SU-DHL-6 (cell line): ENCODE results near the gene PCLO.

ENCODE experiments used
- CTCF ChIP-seq: fragments of 200-600 bp; sonication (generic); IDR thresholded peaks from one replicate; pipeline ENCODE4 v1.5.1; 2017; ENCODE audit warnings: antibody characterized with exemption, mild to moderate bottlenecking, low read length, moderate library complexity; ENCODE audit not compliant: insufficient read depth, poor library complexity, severe bottlenecking
- EZH2phosphoT487 ChIP-seq: fragments of 200-600 bp; sonication (generic), shearing (Covaris generic); conservative IDR thresholded peaks from 2 replicates; pipeline ENCODE4 v1.6.1; 2018; ENCODE audit warnings: mild to moderate bottlenecking, antibody characterized with exemption, low read length, moderate library complexity, mixed read lengths

- TF ChIP-seq EZH2phosphoT487 (no peak), CTCF (no peak)
These were observed 43.2 kb downstream of the PCLO start for GRCh38 chr7:83119494-83119893.
